BLaER1 treated with 17β-estradiol and CSF1 and Interleukin-3, amounts not matched to agents 10 nM and 100 nM (cell line): ENCODE measurements around the gene GALNT18.

Experiments used
- H3K27ac ChIP-seq, 11 experiments: shearing (Covaris generic); formaldehyde crosslinking; 2 replicates each; pipeline ENCODE4 v1.8.1; 2022
- H3K27me3 ChIP-seq, 11 experiments: shearing (Covaris generic); formaldehyde crosslinking; 2 replicates each; pipeline ENCODE4 v1.8.1; 2022
- H3K36me3 ChIP-seq, 11 experiments: shearing (Covaris generic); formaldehyde crosslinking; 2 replicates each; pipeline ENCODE4 v1.8.1; 2022
- H3K4me1 ChIP-seq, 10 experiments: shearing (Covaris generic); formaldehyde crosslinking; 2 replicates each; pipeline ENCODE4 v1.8.1; 2022
- H3K4me2 ChIP-seq, 11 experiments: shearing (Covaris generic); formaldehyde crosslinking; 2 replicates each; pipeline ENCODE4 v1.8.1; 2022
- H3K4me3 ChIP-seq, 10 experiments: shearing (Covaris generic); formaldehyde crosslinking; 2 replicates each; pipeline ENCODE4 v1.8.1; 2022
- H3K9ac ChIP-seq, 11 experiments: shearing (Covaris generic); formaldehyde crosslinking; 2 replicates each; pipeline ENCODE4 v1.8.1; 2022
- H3K9me3 ChIP-seq, 11 experiments: shearing (Covaris generic); formaldehyde crosslinking; replicated peaks in 1 of 11; 2 replicates each; pipeline ENCODE4 v1.8.1; 2022
- H4K20me1 ChIP-seq, 11 experiments: shearing (Covaris generic); formaldehyde crosslinking; 2 replicates each; pipeline ENCODE4 v1.8.1; 2022
- Cebpa-rat ChIP-seq, 11 experiments: shearing (Covaris generic); IDR thresholded peaks; 2 replicates each; pipeline ENCODE4 v1.8.1; 2022

Gene GALNT18

DNA sequence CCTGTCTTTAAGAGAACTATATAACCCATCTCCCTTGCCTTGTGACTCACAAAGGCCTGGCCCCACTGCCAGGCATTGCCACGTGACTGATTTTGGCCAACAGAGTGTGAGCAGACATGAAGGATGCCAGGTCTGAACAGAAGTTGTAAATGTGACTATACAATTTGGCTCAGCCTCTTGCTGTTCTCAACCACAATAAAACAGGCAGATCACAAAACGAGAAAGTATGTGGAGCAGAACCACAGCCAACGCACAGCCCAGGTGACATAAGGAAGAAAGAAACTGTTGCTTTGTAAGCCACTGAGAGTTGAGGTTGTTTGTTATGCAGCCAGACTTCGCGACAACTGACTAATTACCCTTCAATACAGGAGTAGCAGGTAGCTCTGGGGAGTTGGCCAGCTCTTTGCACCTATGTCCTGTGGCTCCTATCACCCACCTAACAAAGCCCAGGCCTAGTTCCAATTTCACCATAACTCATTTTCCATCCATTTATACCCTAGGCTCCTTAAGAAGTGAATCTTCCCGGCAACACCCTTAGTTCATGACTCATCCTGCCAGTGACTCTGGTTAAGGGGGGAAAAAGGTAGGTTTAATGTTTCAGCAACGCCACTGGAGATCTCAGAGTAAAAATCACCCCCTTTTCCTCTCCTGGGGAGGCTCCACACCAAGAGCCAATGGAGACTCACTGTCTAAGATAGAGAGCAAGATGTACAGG lies 53.7 kb downstream of the GALNT18 start:
- Histone ChIP-seq H3K27me3 (no peaks in the 10 kb centered on the region), H3K4me3 (no peak overlapping the region), H3K4me2 (peak overlapping the region in 6 of 11 experiments; percentile 0 to 29 (median 11); a peak in 8 of 22 replicates), H3K36me3 (no peaks in the 10 kb centered on the region), H3K9ac (no peak overlapping the region), H3K4me1 (peaks cover 0 to 25% (median 16%) of the 10 kb centered on the region in 10 experiments; a peak in 17 of 20 replicates), H4K20me1 (peaks cover 0 to 4% (median 0%) of the 10 kb centered on the region in 11 experiments; a peak in 1 of 22 replicates), H3K27ac (no peak overlapping the region), H3K9me3 (no peaks in the 10 kb centered on the region)
- no peak for TF ChIP-seq Cebpa-rat (IDR thresholded peaks at IDR 0.05)

DNA sequence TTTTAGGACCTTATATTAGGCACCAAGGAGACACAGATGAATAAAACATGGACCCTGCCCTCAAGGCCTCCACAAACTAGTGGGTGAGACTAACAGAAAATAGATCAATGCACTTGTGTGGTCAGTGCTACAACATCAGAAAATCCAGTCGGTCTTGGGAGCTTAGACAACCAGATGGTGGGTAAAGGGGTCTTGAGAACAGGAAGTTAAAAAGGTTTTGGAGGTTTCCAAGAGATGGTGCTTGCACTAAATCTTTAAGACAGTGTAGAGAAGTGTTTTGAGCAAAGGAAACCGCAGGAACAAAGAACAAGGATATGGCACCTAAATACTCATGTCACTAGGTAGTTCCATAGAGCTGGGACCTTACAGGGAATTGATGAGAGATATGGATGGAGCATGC lies 56.2 kb downstream of the GALNT18 start:
- H3K9me3 ChIP-seq, result no peaks in the 10 kb centered on the region
- no peaks in the 10 kb centered on the region for H3K27me3 ChIP-seq
- TF ChIP-seq Cebpa-rat (IDR thresholded peaks at IDR 0.05), result no peak
- H3K36me3 ChIP-seq, result no peaks in the 10 kb centered on the region
- H3K27ac ChIP-seq, result no peak overlapping the region
- peaks cover 0 to 5% (median 0%) of the 10 kb centered on the region in 11 experiments; a peak in 1 of 22 replicates for H4K20me1 ChIP-seq
- H3K4me2 ChIP-seq, result no peak overlapping the region
- peaks cover 0 to 22% (median 15%) of the 10 kb centered on the region in 10 experiments; a peak in 17 of 20 replicates for H3K4me1 ChIP-seq
- H3K4me3 ChIP-seq, result no peak overlapping the region
- no peak overlapping the region for H3K9ac ChIP-seq

DNA sequence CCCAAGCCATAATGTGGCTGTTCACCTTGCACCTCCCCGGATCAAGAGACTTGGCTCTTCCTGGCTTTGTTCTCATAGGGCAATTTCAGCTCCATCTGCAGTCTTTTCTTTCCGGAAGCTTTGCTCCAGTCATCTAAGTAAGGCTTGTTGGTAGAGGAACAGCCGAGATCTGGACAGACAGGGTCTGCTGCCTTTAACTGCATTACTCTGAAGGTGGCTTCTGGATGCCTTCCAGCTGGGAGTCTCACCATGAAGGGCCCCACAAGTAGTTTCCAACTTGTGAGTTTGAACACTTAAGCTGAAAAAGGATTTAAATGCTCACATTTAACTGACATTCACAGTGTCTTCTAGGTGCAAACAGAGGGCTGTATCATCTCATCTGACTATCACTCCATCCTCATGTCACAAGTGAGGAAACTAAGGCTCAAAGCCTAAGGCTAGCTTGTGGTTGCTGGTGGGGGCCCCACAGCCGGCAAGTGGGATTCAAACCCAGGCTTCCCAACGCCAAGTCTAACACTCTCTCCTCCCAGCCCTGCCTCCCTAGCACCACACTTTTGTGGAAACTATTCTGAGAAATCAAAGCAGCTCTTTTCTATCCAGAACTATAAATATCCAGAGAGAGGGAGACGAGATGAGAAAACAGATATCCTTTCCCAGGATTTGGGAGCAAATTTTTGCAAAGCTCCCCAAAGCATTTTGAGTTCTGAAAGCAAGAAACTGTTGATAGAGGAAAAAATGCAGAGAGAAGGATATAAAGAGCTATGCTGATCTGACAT lies 58.4 kb downstream of the GALNT18 start:
- no peak for TF ChIP-seq Cebpa-rat (IDR thresholded peaks at IDR 0.05)
- H3K36me3 ChIP-seq, result no peaks in the 10 kb centered on the region
- H3K27me3 ChIP-seq, result no peaks in the 10 kb centered on the region
- H3K4me1 ChIP-seq, result peaks cover 0 to 2% (median 0%) of the 10 kb centered on the region in 10 experiments; a peak in 4 of 20 replicates
- H3K4me3 ChIP-seq, result no peak overlapping the region
- peaks cover 0 to 5% (median 0%) of the 10 kb centered on the region in 11 experiments; a peak in 1 of 22 replicates for H4K20me1 ChIP-seq
- H3K4me2 ChIP-seq, result no peak overlapping the region
- no peak overlapping the region for H3K9ac ChIP-seq
- no peaks in the 10 kb centered on the region for H3K9me3 ChIP-seq
- H3K27ac ChIP-seq, result no peak overlapping the region

DNA sequence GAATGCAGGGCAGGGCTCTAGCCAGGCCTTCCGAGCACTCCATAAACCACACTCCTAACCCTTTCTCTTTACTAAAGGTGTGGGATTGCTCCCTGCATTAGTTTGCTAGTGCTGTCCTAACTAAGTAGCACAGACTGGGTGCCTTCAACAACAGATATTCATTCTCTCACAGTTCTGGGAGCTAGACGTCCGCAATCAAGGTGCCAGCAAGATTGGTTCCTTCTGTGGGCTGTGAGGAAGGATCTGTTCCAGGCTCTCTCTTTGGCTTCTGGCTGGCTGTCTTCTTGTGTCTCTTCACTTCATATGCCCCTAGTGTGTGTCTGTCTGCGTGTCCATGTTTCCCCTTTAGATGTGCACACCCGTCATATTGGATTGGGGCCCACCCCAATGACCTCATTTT lies 59.8 kb downstream of the GALNT18 start:
- no peaks in the 10 kb centered on the region for H3K4me1 ChIP-seq
- no peak overlapping the region for H3K9ac ChIP-seq

DNA sequence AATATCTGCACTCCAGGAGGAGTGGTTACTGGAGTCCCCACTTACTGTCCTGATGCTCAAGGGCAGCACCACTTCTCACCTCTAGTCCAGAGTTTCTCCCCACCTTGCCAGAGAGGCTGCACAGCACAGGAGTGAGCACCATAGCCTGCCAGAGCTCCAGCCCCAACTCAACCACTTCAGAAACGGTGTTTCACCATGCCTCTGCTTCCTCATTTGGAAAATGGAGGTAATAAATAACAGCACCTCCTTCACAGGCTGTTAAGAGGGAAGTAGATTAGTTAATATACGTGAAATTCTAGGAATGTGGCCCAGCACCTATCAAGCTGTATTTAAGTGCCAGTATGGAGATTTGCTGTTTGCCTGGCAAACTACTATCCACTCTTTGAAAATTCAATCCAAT lies 63.0 kb downstream of the GALNT18 start:
- H3K9ac ChIP-seq, result no peak overlapping the region

More for the DNA sequence above, 59.8 kb downstream of the GALNT18 start:
- Histone ChIP-seq H3K4me2 (no peak overlapping the region), H3K27ac (no peak overlapping the region), H3K4me3 (no peak overlapping the region), H3K36me3 (no peaks in the 10 kb centered on the region), H3K27me3 (no peaks in the 10 kb centered on the region), H4K20me1 (peaks cover 0 to 5% (median 0%) of the 10 kb centered on the region in 11 experiments; a peak in 1 of 22 replicates), H3K9me3 (no peaks in the 10 kb centered on the region)
- no peak for TF ChIP-seq Cebpa-rat (IDR thresholded peaks at IDR 0.05)

DNA sequence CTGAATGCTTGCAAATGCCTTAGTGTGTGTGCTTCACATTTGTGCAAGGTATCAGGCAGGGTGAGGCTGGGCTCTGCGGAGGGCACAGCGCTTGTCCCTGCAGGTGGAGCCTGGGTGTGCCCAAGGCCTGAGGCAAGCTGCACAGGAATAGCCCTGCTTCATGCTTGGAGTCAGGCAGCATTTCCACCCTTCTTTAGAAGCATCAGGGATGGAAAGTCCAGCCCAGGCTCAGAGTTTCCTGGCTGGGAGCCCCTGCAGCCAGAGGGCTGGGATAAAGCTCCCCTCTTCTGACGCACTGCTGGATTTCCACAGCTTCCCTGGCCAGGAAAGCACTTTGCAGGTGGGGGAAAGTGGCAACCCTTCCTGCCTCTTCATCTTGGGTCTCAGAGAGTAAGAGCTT lies 63.4 kb downstream of the GALNT18 start:
- Histone ChIP-seq H3K36me3 (no peaks in the 10 kb centered on the region), H3K4me3 (no peak overlapping the region), H3K9me3 (no peaks in the 10 kb centered on the region), H3K9ac (no peak overlapping the region), H3K4me2 (no peak overlapping the region), H4K20me1 (peaks cover 0 to 10% (median 0%) of the 10 kb centered on the region in 11 experiments; a peak in 1 of 22 replicates), H3K27me3 (0 out of 22 replicates have a peak, but pooled peaks cover 0 to 4% (median 0%) of the 10 kb centered on the region in 11 experiments), H3K27ac (no peak overlapping the region), H3K4me1 (peaks cover 9 to 19% (median 16%) of the 10 kb centered on the region in 10 experiments)
- TF ChIP-seq Cebpa-rat (IDR thresholded peaks at IDR 0.05), result no peak

More for the DNA sequence above, 63.0 kb downstream of the GALNT18 start:
- H3K36me3 ChIP-seq, result no peaks in the 10 kb centered on the region
- peaks cover 0 to 11% (median 0%) of the 10 kb centered on the region in 11 experiments; a peak in 1 of 22 replicates for H4K20me1 ChIP-seq
- 0 out of 22 replicates have a peak, but pooled peaks cover 0 to 4% (median 0%) of the 10 kb centered on the region in 11 experiments for H3K27me3 ChIP-seq
- no peaks in the 10 kb centered on the region for H3K9me3 ChIP-seq
- no peak for TF ChIP-seq Cebpa-rat (IDR thresholded peaks at IDR 0.05)
- H3K27ac ChIP-seq, result no peak overlapping the region
- no peak overlapping the region for H3K4me2 ChIP-seq
- H3K4me3 ChIP-seq, result no peak overlapping the region
- H3K4me1 ChIP-seq, result peaks cover 5 to 15% (median 11%) of the 10 kb centered on the region in 10 experiments; a peak in 19 of 20 replicates

DNA sequence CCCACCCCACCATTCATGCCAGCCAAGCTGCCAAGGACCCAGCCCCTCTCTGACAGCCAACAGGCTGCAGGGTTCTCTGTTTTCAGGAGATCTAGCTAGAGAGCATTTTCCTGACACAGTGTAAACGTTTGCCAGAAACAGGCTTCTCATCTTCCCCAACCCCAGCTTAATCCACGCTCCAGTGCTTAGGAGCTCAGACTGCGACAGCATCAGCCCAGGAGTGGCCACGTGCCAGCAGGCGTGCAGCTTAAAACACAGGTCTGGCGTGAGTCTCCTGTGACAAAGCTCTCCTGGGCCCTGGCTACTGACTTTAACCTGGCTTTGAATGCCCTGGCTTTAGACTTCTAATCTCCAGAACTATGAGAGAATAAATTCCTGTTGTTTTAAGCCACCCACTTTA lies 66.6 kb downstream of the GALNT18 start:
- H3K9ac ChIP-seq, result no peak overlapping the region
- H3K4me3 ChIP-seq, result no peak overlapping the region
- H4K20me1 ChIP-seq, result 0 out of 22 replicates have a peak, but pooled peaks cover 0 to 6% (median 0%) of the 10 kb centered on the region in 11 experiments
- H3K4me2 ChIP-seq, result peak overlapping the region in 7 of 11 experiments; percentile 2 to 40 (median 17); a peak in 9 of 22 replicates
- no peak overlapping the region for H3K27ac ChIP-seq
- no peak for TF ChIP-seq Cebpa-rat (IDR thresholded peaks at IDR 0.05)
- no peaks in the 10 kb centered on the region for H3K9me3 ChIP-seq
- no peaks in the 10 kb centered on the region for H3K36me3 ChIP-seq
- H3K27me3 ChIP-seq, result 0 out of 22 replicates have a peak, but pooled peaks cover 0 to 4% (median 0%) of the 10 kb centered on the region in 11 experiments
- H3K4me1 ChIP-seq, result peaks cover 16 to 30% (median 23%) of the 10 kb centered on the region in 10 experiments

DNA sequence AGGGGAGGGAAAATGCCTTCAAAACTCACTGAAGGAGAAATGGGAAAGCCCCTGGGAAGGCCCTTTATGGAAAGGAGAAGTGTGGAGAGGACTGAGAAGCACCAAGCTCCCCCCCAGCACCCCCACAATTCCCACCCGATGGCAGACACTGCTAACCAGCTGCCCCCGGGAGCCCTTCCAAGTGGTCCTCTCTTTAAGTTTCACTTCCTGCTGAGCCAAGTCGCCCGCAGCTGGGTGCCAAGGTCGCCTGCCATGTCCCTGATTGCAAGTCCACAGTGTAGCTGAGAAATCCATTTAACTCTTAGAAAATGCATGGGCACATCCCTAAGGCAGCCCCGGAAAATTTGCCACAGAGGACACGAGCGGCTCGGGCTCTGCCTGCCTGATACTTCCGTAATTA lies 68.2 kb downstream of the GALNT18 start:
- Histone ChIP-seq H3K27ac (no peak overlapping the region), H3K4me2 (peak overlapping the region; percentile 36 to 68 (median 61)), H4K20me1 (0 out of 22 replicates have a peak, but pooled peaks cover 0 to 6% (median 0%) of the 10 kb centered on the region in 11 experiments), H3K9ac (no peak overlapping the region), H3K4me1 (peaks cover 16 to 30% (median 23%) of the 10 kb centered on the region in 10 experiments), H3K9me3 (no peaks in the 10 kb centered on the region), H3K27me3 (0 out of 22 replicates have a peak, but pooled peaks cover 0 to 4% (median 0%) of the 10 kb centered on the region in 11 experiments), H3K36me3 (no peaks in the 10 kb centered on the region), H3K4me3 (no peak overlapping the region)
- TF ChIP-seq Cebpa-rat (IDR thresholded peaks at IDR 0.05), result no peak
